Neural cell (in vitro differentiated cells): ENCODE results near the gene HIVEP1.

Experiments used
- CTCF ChIP-seq: fragments of 450-650 bp; IDR thresholded peaks from 2 replicates; pipeline ENCODE4 v1.5.1; 2014; ENCODE audit warnings: antibody characterized with exemption, mild to moderate bottlenecking, moderate library complexity; ENCODE audit not compliant: poor library complexity, severe bottlenecking
- EZH2 ChIP-seq: fragments of 200-600, 300-800 bp; shearing (Covaris generic), sonication (generic); IDR thresholded peaks from 2 replicates; pipeline ENCODE4 v1.6.1; 2014; ENCODE audit warnings: antibody characterized with exemption, low read length, borderline replicate concordance, mild to moderate bottlenecking; ENCODE audit not compliant: insufficient read depth, poor library complexity, severe bottlenecking
- MXI1 ChIP-seq: fragments of 450-650 bp; conservative IDR thresholded peaks from 2 replicates; pipeline ENCODE4 v1.6.1; 2014; ENCODE audit warnings: antibody characterized with exemption, mild to moderate bottlenecking; ENCODE audit not compliant: poor library complexity, severe bottlenecking
- POLR2AphosphoS5 ChIP-seq: IDR thresholded peaks from 2 replicates; pipeline ENCODE4 v1.6.1; 2012
- RAD21 ChIP-seq: fragments of 450-650 bp; conservative IDR thresholded peaks from 2 replicates; pipeline ENCODE4 v1.6.1; 2014; ENCODE audit warnings: antibody characterized with exemption, mild to moderate bottlenecking, moderate library complexity
- SMC3 ChIP-seq: fragments of 450-650 bp; conservative IDR thresholded peaks from 2 replicates; pipeline ENCODE4 v1.6.1; 2014; ENCODE audit warnings: antibody characterized with exemption, mild to moderate bottlenecking, moderate library complexity; ENCODE audit not compliant: poor library complexity

GRCh38 chr6:11964729-11965335 lies 47.3 kb upstream of the HIVEP1 start:
- no peak for TF ChIP-seq CTCF
- no peak for TF ChIP-seq POLR2AphosphoS5
- TF ChIP-seq SMC3 = no peak
- no peak for TF ChIP-seq RAD21
- TF ChIP-seq EZH2 = no peak
- no peak for TF ChIP-seq MXI1
